Fibroblast of upper back skin (primary cell): ENCODE measurements around the gene MTUS2.

Experiments
- DNase-seq: peaks from one replicate; pipeline ENCODE4 v3.0.0-alpha.2; 2013

MTUS2 gene

DNA sequence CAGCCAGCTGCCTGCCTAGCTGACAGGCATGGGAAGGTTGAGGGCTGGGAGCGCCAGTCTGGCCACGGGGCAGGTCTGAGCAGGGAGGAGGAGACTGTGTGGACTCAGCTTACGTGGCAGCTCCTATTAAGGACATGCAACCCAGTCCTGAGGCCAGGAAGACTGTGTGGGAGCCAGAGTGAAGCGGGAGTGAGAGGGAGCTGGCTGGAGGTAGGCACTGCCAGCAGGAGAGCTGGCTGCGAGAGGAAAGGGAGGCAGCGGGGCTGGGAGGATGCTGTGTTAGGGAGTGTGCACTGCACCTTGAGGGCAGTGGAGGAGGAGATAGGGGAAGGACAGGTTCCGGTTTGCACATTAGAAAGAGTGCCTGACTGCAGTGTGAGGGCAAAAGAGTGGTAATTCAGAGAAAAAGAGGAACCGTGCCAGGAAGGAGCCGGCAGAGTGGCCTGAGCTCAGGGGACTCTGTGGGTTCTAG is 676.1 kb downstream of the MTUS2 start:
- DNase-seq, result no peak

- peak; percentile 90 for DNase-seq
Observed at GRCh38 chr13:29497137-29497654, 677.1 kb downstream of the MTUS2 start.

DNA sequence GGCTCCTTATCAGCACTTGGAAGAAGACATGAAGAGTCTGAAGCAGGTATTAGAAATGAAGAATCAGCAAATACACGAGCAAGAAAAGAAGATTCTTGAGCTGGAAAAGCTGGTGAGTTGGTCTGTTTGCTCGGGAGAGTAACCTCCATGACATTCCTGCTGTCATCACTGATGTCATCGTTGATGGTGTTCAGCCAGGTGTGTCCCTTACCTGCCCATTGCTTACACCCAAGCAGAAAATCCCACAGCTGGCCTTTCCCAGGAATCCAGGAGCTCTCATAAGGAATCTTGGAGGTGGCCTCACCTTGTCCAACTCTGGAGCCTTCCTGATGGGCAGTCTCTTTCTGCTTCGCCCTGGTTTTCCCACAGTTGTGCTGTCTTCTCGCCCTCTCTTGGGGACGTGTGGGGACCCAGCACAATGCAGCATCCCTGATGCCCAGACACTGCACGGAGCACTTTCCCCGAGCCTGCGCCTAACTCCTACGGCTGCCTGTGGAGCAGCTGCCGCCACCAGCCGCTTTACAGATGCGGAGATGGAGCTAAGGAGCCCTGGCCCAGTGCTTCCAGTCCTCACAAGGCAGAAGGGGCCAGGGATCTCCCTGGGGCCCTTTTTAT is 678.4 kb downstream of the MTUS2 start:
- no peak for DNase-seq

DNA sequence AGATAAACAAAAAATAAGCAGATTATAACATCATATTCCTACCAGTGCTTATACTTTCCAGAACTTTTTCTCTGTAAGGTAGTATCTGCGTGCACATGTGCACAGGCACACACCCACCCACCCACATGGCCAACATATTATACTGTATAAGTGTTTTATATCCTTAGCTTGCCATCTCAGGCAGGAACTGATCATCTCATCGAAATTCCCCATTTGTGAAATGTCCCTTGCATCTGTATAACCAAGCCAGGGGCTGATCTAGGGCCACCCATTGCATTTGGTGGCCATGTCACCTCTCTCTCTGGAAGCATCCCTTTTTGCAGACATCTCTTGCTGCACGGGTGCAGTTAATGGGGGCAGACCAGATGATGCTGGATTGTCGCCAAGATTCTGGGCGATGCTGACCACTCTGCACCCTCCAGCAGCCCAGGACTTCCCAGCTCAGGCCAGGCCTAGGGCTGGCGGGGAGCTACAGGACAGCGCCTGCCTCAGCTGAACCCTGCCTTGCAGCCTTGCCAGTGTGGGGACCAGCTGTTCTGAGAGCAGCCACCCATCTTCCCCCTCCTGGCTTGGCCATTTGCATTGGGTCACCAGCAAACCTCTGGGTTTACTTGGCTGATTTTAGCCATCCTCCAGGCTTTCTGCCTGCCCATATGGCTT is 679.5 kb downstream of the MTUS2 start:
- DNase-seq, result no peak

GRCh38 chr13:29500386-29500785 is 680.2 kb downstream of the MTUS2 start:
- no peak for DNase-seq

GRCh38 chr13:29501674-29502073 is 681.5 kb downstream of the MTUS2 start:
- no peak for DNase-seq

DNA sequence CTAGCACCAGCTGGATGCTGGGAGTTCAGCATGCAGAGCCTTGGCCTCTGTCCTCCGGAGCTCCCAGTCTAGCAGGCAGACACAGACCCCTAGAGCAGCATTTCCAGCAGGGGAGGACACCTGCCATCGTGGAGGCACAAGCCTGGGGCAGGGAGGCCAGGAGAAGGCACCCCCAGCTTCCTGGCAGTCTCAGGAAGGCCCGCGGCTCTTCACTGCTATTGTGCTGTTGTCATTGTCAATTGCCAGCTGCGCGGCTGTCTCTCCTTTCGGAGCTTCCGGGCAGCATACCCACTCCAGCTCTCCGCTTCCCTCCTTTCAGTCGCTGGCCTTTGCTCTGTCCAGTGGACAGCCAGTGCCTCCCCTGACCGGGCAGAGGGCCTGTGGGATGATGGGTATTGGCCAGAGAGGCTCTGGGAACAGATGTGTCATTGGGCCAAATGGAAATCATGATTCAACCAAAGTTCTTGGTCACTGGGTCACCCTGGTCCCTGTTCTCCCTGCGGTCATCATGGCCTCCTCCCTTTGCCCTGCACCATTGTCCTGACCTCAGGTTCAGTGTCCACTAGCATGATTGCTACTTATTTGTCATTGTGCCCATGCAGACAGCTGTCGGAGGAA is 682.4 kb downstream of the MTUS2 start:
- no peak for DNase-seq

GRCh38 chr13:29503041-29503837 is 683.1 kb downstream of the MTUS2 start:
- DNase-seq, result peak; percentile 41

DNA sequence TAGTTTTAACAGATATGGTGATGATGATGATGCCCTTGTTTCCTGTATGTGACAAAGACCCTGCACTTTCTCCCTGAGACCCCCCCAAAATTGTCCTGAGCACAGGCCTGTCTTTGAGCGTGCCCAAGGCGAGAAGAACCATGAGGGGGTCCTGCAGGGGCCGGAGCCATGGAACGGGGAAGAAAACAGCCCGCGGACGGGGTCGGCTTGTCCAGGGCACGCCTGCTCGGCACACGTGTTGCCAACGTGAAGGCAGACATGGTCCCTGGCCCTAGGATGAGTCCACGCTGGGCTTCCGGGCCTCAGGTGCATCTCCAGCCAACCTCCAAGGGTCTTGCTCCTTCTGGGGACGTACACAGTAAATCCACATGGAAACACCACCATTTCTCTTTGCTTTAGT is 684.6 kb downstream of the MTUS2 start:
- DNase-seq, result no peak

GRCh38 chr13:29505511-29505910 is 685.4 kb downstream of the MTUS2 start:
- no peak for DNase-seq

- DNase-seq, result no peak
Observed at GRCh38 chr13:29505950-29506349, 685.8 kb downstream of the MTUS2 start.

DNA sequence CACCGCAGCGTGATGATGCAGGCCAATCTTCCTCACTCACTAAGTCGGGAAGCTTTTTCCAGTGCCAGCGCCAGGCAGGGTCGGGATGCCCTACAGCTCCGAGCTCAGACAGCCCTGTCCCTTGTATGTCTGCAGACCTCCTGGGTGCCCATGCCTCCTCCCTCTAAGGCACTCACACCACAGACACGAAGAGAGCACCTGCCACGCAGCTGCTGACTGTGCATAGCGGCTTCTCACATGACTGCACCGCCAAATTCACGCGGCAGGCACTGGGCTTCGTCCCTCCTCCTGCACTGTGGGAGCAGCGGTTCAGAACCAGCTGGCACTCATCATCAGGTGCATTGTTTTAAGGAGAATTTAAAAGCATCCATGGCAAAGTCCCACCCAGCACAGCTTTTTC is 687.2 kb downstream of the MTUS2 start:
- no peak for DNase-seq

- DNase-seq, result peak; percentile 79
Observed at GRCh38 chr13:29508130-29508875, 688.2 kb downstream of the MTUS2 start.

DNA sequence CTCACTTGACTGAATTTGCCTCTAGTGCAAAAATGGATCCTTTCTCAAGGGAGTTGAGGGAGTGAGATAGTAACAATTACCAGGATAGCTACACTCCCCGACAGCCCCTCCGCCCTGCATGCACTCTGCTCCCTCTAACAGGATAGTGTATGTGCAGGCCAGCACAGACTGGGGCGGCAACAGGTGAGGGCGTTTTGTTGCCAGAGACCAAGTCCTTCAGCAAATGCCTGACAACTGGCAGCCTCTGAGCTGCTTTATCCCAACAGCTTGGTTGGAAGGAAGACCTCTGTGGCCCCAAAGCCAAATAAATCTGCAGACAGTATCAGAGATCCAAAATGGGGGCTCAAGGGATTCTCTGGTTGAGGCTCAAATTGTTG is 688.7 kb downstream of the MTUS2 start:
- no peak for DNase-seq

- peak; percentile 50 for DNase-seq
Observed at GRCh38 chr13:29509999-29510589, 690.0 kb downstream of the MTUS2 start.

- no peak for DNase-seq
Observed at GRCh38 chr13:29510651-29511084, 690.5 kb downstream of the MTUS2 start.

DNA sequence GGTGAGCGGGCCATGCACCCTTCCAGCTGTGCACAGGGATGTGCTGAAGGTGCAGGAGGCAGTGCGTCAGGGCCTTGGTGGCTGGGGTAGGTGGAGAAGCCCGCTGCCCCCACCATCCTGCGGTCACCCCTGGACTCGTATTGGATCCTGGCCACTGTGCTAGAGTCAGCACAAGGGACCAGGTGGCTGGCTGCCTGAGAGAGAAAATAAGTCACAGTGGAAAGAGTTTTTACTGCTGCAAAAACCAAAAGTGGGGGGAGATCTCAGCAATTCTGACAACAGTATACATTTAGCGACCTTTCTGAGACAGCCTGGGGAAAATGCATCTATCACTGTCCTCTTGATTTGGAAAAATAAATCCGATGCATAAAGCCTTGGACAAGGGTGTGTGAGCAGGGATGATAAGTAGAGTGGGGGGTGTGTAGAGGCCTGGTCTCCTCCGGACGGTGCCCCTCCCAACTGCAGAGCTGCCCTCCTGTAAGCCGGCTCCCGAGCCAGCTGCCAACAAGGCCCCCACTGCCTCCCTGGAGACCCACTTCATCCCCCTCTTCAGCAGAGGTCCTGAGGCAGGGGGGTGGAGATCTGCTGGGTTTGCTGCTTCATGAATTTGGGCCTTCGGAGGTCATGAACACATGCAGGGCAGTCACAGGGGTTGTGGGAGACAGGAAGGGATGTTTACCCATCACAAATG is 691.1 kb downstream of the MTUS2 start:
- DNase-seq, result no peak

DNA sequence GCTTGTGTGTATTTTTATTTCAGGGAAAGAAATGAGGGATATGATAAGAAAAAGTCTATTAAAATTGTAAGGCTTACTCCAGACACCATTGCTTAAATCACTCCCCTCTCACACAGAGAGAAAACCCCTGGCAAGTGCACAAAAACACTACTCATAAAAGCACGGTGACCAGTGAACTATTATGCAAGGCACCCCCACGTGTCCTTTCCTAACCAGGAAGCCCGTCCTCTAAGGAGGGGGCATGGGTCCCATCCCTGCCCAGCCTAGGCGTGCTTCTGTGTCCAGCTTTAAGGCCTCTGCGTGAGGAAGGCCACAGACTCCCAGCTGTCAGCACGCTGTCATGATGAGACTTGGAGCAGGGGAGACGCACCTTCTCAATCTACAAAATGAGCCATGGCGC is 691.8 kb downstream of the MTUS2 start:
- DNase-seq, result peak; percentile 44

- peak; percentile 25 for DNase-seq
Observed at GRCh38 chr13:29513002-29513980, 693.2 kb downstream of the MTUS2 start.
